Measurements from ENCODE around the gene CNKSR1.

- no peak for TF ChIP-seq YY1 (IDR thresholded peaks at IDR 0.05; ENCODE audit: low read depth)
- TF ChIP-seq MAX (IDR thresholded peaks at IDR 0.05) = no peak
- TF ChIP-seq TCF12 (IDR thresholded peaks at IDR 0.05; ENCODE audit: low read depth) = no peak
- no peak for TF ChIP-seq TAF1 (IDR thresholded peaks at IDR 0.05; ENCODE audit: low read depth)
- no peak for TF ChIP-seq NFIC (IDR thresholded peaks at IDR 0.05)
- TF ChIP-seq EP300 (IDR thresholded peaks at IDR 0.05; ENCODE audit: borderline replicate concordance) = no peak
- no peak for TF ChIP-seq RAD21 (IDR thresholded peaks at IDR 0.05; ENCODE audit: low read depth)
- no peak for TF ChIP-seq TEAD4 (IDR thresholded peaks at IDR 0.05)
Measured at GRCh38 chr1:26166719-26167281, 10.5 kb upstream of the CNKSR1 start.

Measured in Ishikawa (cell line).